DMS153 treated with DMSO at 0.1 percent for 48 hours (cell line): ENCODE results near the gene APBA1.

Experiments used
- DNase-seq: peaks from one replicate; lab custom pipeline; 2025; ENCODE audit not compliant: unreplicated experiment; lab: John Stamatoyannopoulos, UW

Gene APBA1

DNA sequence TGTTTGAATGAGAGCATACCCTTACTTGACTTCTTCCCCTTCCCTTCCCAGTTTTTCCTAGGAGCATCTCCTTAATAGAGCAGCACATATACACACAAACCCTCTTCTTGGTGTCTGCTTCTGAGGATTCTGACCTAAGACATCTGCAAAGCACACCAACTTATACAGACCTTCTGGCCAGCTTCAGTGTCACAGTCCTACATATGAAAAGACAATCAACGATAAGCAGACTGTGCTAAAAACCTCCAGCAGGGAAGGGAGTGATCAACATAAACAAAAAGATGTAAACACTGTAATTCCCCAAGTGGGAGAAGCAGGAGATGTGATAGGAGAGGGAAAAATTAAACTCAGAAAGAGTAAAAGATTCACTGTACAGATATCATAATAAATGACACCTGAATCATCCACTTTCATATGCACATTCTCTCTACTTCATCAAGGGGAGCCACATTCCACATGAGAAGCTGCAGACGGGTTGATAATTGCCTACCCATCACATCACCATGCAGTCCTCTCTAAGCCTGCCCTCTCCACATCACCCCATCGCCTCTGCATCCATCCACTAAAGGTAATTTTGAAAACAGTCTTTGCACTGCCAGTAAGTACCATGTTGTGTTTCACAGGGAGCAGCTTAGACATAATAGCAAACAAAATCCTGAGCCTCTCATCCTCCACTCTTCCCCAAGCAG, 13.0 kb downstream of the APBA1 start:
- no peak for DNase-seq

DNA sequence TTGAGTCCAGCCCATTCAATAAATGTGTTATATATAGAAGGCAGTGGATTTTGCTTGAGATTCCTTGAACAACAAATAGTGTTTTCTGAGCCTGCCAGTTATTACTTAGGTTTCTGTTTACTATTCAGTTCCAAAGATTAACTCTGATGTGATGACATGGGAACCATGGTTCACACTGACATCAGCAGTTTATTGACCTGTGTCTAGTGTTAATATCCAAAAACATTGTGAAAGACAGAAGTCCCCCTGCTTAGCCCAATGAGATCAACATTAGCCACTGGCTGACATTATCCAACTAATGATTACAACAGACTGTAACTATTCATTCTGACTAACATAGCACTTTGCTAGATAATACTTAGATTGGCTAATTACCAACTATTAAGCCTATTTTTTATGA, 14.9 kb downstream of the APBA1 start:
- DNase-seq, result no peak

DNA sequence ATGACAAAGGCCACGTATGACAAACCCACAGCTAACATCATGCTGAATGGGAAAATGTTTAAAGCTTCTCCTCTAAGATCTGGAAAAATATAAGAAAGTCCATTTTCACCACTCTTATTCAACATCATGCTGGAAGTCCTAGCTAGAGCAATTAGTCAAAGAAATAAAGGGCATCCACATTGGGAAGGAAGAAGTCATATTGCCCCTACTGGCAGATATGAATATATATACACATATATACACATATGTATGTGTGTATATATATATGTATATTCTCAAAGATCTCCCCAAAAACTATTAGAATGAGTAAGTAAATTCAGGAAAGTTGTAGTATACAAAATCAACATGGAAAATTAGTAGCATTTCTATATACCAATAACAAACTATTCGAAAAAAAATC, 17.1 kb downstream of the APBA1 start:
- DNase-seq, result no peak

DNA sequence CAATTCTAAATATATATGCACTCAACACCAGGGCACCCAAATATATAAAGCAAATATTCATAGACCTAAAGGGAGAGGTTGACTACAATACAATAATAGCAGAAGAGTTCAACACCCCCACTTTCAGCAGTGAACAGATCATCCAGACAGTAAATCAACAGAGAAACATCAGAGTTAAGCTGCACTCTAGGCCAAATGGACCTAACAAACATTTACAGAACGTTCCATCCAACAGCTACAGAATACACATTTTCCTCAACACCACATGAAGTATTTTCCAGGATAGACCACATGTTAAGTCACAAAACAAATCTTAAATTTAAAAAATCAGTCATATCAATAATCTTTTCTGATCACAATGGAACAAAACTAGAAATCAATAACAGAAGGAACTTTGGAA, 18.9 kb downstream of the APBA1 start:
- no peak for DNase-seq

DNA sequence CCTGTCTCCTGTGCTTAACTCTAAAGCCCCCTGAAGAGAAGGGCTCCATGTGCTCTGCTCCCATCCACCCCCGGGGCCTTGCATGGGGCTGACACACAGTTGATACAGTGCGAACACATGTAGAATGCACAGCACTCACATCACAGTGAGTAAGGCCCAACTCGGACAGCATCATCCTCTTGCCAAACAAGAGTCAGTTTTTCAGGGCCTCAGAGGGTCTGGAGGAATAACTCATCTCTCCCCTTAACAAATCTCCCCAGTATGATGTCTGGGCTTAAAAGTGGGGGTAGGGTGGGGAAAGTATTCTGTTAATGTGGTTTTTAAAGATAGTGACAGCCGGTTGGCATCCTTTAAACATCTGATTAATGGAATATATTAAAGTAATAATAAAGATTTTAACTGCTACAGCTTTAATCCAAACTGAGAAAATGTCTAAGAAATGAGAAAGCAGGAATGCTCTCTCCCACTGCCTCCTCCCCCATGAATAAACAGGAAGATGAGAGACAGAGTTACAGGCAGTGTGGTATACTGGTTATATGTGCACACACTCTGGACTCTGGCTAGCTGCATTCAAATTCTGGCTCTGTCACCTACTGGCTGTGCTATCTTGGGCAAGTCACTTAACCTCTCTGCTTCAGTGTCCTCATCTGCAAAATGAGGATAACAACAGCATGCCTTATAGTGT, 22.5 kb downstream of the APBA1 start:
- no peak for DNase-seq

DNA sequence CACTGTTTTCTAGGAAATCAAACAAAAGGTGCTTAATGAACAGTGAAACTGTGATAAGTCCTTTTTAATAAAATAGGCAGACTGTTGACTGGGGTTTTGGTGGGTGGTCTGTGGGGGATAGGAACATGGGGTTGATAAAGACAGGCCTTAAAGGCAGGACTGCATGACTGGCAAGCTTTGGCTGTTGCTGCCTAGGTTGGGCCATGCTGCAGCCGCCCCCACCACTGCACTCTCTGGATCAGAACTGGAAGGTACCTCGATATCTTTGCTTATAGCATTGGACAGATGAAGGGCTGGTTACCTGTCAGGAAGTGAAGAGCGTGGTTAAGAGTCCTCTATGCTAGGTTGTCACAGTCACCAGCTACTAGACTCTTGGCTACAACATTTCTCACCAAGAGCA, 24.4 kb downstream of the APBA1 start:
- no peak for DNase-seq

DNA sequence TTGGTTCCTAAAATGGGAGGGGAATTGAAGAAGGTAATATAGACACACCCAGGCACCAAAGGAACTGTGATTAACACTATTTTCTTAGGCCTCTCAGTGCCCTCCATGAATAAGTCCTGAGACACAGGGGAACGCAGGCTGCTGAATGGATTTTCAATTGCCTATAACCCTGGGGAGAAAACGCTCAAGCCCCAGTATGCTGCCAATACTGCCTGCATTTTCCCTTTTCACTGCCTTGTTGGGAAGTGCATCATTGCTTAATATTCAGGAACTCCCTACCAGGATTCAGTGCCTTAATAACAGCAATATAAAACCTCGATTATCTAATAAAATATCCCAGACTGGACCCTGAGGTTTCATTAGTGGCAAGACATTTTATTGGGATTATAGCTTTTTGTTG, 25.4 kb downstream of the APBA1 start:
- no peak for DNase-seq

DNA sequence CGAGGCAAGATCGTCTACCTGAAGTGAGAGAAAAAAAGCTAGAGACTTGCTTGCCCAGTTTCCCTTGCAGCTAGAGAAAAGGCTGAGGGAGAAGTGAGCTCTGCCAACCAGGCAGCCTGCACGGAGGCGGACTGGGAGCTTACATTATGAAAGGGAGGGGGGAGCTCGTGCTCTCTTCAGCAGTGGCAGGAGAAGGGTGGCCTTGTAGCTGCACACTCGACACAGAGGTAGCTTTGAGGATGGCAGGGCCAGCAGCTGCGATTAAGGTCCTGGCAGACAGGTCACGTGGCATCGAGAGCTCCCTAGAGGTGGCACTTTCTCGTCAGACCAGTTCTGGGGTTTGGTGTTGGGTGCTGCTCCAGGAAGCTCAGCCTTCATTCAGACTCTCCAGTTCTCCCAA, 26.7 kb downstream of the APBA1 start:
- DNase-seq, result peak; percentile 95

DNA sequence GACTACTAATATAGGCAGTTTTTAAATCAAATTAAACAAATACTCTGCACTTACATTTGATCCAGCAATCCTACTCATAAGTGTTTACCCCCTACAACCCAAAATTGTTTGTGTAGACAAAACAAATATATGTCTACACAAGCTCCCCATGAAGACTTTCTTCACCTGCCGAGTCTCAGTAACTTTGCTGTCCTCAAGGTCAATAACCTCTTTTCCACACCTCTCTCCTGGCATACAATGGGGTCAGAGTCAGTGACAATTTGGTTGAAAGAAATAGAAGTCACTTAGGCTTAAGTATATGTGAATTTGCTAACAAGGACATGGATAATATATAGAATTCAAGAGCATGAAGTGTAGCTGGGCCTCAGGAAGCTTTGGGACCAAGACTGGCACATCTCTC, 29.1 kb downstream of the APBA1 start:
- no peak for DNase-seq

DNA sequence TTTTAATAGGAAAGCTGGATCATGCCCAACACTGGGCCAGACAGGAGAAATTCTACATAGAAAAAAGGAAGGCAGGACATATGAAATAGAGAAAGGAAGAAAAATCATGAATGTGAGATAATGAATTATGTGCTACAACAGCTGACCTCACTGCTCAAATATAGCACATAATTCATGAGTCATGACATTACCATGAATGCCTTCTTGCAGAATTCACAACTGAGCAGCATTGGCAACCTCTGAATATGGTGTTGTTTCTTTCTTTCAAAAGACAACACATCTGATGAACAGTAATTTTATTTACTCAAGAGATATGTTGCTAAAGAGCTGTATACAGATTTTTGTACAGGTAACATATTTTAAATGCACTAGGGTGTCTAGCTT, 34.4 kb downstream of the APBA1 start:
- DNase-seq, result no peak

DNA sequence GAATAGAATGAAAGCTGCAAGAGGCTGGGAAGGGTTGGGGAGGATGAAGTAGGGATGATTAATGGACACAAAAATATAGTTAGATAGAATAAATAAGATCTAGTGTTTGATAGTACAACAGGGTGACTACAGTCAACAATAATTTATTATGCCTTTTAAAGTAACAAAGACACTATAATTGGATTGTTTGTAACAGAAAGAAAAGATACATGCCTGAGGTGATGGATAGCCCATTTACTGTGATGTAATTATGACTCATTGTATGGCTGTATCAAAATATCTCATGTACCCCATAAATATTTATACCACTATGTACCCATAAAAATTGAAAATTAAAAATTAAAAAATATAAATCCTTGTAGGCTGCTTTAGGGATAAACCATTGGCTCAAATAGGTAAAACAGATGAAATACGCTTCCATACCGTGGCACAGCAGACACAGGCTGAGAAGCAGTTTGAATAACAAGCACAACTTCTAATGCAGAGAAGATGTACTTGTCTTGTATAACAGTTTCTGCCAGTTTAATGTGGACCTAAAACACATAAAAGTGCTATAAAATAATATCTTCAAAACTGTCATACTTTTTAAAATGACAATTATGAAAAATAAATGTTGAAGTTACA, 34.9 kb downstream of the APBA1 start:
- DNase-seq, result no peak

DNA sequence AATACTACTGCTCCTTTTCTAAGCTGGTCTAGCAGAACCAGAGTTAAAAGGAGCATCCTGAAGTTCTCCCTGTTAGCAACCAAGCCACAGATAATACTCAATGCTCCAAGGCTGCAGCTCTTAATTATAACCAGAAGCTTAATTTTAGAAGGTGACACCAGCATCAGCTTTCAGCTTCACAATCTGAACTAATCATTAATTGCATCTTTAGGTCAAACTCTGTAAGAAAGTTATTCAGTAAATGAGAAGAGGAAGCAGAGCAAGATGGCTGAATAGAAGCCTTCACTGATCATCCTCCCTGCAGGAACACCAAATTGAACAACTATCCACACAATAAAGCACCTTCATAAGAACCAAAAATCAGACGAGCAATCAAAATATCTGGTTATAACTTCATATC, 38.5 kb downstream of the APBA1 start:
- DNase-seq, result no peak

DNA sequence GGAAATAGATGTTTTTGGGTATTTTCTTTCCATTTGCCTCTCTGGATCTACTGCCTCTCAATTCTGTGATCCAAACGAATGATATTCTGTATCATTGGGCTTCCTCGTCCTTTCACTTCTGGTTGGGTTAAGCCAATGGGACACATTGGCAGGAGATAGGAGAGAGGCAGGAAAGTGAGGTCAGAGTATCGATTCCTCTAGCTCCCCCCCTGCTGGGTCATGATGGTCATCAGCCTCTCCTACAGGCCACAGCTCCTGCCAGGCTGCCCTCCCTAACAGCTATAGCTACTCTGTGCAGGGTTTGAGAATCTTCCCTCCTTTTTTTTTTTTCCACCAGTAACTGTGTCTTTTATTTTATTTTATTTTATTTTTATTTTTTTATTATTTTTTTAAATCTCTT, 39.4 kb downstream of the APBA1 start:
- no peak for DNase-seq

DNA sequence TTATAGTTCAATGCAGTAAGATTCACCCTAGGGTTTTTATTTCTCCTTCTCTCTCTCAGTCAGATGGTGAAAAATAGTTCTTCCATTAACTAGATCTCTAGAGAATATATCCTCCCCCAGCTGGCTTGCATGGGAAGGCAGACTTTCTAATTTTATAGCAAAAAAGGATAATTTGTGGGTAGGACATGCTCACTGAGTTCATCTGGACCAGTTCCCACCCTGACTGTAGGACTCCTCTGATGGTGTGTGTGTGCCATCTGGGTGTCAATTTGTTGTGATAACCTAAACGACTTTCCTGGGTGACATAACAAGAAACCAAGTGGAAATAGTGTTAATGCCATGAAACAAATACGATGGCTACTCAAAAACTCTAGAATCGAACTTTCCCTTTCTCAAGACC, 44.9 kb downstream of the APBA1 start:
- no peak for DNase-seq

DNA sequence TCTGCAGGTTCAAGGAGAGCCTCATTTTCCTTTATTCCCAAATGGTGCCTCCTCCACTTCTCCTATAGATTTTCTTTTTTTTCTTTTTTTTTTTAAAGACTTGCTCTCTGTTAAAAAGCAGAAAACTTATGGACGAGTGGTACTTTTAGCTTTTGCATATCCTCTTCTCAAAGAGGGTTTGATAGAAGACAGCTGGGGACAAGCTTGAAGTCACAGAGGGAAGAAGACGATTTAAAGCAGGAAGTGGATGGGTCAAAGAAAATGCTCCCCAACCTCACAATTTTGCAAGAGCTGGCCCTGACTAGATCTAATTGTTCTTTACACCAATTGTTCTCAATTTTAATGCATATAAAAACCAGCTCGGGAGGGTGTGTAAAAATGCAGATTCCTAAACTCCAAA, 48.9 kb downstream of the APBA1 start:
- no peak for DNase-seq

DNA sequence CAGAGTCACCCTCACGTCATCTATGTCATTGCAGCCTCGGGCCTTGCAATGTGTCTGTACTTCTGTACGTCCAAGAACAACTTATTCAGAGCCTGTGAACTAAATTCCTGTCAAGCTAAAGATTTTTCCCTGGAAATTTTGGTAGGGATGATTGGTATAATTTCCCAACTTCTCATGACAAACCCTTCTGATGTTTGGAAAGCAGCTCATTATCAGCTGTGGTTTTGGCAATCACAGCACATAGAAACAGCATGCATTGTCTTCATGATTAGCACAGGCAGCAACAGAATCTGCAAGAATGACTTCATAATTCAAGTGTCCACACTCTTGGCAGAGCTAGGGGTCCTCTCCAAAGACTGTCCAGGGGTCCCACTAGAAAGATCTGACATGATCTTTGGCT, 49.5 kb downstream of the APBA1 start:
- DNase-seq, result no peak

DNA sequence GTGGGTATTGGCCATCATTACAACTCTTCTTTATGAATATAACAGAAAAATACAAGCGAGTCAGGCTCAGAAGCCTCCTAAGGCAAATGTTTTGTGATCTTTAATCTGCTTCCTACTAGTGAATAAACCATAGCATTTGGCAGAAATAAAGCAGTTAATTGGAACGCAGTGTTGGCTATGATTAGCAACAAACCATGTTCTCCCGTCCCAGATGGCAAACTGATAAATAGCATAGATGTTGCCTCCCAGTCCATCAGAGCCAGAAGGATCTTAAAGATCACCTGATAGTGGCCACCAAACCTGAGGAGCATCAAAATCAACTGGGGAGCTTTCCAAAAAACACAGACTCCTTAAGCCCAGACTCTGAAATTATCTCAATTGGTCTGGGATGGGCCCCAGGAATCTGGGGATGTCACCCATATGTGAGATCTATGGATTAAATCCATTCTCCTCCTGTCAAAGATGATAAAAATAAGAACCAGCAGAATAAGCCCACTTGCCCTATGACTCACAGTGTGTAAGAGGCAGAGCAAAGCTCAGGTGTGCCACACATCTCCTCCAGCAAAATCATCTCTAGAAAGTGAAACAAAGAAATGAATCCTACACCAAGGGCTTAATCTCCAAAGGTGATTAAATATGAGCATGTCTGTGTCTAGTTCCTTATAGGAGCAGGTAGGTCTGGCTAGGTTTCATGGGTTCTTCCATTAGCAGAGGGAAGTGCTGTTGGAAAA, 50.3 kb downstream of the APBA1 start:
- DNase-seq, result no peak

DNA sequence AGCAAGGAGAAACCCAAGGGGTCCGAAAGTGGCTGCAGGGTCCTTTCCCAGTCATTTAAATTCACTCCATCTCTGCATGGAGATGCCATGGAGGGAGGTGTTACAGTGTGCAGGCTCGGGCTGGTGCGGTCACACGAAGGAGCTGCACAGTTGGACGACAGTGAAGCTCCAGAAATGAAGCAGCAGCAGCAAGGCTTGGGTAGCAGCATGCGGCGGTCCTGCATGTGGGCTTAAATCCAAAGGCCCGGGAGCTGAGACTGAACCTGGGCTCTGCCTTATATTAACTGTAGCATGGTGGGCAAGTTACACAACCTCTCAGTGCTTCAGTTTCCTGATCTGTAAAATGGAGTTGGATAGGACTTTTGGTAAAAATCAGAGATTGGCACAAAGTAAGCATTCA, 51.4 kb downstream of the APBA1 start:
- no peak for DNase-seq

DNA sequence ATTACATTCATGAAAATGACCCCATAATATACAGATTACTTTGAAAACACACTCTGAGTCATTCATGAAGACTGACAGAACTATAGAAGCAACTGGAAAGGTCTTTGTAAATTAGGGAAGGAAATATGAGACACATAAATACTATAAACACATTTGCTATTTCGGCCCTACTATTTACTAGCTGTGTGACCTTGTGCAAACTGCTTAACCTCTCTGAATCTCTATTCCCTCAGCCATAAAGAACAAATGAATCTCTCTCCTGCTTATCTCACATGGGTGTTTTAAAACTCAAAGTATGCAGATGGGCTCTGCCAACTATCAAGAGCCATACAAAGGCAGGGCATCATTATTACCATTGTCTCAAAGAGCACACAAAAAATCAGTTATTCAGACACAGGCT, 52.9 kb downstream of the APBA1 start:
- DNase-seq, result no peak

DNA sequence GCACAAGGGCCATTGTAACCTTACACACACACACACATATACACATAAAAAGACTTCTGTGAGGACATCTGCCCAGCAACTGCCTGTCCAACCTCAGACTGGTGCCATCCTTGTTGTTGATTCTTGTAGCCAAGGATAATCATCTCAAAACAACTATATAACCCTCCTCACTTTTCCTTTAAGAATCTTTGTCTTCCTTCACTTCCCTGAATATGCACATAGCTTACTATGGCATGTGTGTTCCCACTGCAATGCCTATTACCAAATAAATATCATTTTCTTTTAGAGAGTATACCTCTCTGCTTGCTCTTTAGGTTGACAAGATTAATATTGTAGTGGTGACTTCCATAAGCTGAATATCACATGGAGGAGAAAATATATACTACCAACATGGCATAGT, 55.2 kb downstream of the APBA1 start:
- no peak for DNase-seq

DNA sequence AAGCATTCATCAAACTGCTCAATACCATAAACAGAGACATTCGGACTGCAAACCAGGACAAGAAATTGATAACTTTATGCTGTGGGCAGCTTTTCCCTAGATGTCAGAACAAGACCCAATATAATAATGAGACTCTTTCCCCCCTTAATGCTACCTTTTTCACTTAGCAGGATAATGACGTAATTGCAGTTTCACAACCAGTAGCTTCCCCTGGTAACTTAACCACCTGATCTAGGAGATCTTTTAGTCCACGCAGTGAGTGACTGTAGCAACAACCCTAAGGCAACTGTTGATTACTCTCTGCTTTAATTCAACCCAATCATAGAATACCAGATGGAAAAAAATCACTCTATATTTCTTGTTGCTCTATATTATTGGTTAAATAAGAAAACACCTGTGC, 56.3 kb downstream of the APBA1 start:
- DNase-seq, result no peak

DNA sequence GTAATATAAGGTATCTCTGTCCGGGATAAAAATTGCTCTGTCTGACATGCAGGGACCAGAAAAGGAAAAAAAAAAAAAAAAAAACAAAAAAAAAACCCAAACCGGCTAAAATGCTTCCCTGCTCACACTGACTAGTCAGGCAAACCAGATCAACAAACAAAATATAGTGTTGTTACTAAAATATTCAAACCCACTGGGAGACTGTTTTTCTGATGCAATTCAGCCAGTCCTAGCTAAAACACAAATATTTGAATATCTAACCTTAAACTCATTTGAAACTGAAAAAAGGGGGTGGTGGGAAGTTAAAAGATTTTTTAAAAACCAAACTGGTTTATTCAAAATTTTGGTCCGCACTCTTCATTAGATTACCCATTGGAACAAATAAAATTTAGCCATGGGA, 61.0 kb downstream of the APBA1 start:
- DNase-seq, result no peak
